ENCODE results near the gene XCR1. TPM values are rescaled to one million over a fixed set of nuclear protein-coding genes. Genes with fewer than 3 reads are reported as not detected.

Gene XCR1
- total and polyA plus RNA-seq, 2 donors (not counting 3 experiments of a cell fraction or from before 2014, with no cell fraction given): not detected

DNA sequence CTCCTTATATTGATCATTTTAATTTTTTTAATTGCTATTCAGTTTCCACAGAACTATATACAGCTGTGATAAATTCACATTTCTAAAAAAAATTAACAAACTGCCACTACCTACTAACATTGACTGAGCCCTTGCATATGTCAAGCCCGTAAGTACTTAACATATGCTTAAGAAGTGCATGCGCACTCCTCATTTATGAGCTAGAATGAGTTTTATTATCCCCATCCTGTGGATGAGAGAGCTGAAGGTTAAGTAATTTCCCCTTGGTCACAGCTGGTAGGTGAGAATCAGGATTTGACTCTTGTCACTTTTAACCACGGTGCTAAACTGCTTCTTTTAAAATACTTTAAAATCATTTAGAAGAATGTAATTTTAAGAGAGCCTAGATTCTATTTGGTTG lies 58.2 kb downstream of the XCR1 start:
- Histone ChIP-seq H3K36me3 (ENCODE audit: control insufficient read depth in 2 of 2, extremely low read depth in 1 of 2, insufficient read depth in 2 of 2, low read length in 2 of 2) (peaks cover 6 to 50% of the 10 kb centered on the region in 2 experiments), H3K4me3 (replicated peaks in 1 of 3; ENCODE audit: insufficient read depth in 1 of 3, low read depth in 1 of 3, low read length in 3 of 3) (no peak overlapping the region), H3K27me3 (ENCODE audit: control insufficient read depth in 2 of 2, insufficient read depth in 2 of 2, low read length in 2 of 2) (no peaks in the 10 kb centered on the region), H3K9me3 (replicated peaks; ENCODE audit: control insufficient read depth, insufficient read depth, low read length) (no peaks in the 10 kb centered on the region), H3K4me2 (ENCODE audit: insufficient read depth, low read length) (no peak overlapping the region), H3K9ac (replicated peaks; ENCODE audit: extremely low read depth, insufficient read depth, low read length) (no peak overlapping the region), H3K79me2 (ENCODE audit: control insufficient read depth, insufficient read depth, low read length) (no peaks in the 10 kb centered on the region), H3K9me1 (replicated peaks; ENCODE audit: control insufficient read depth, extremely low read depth, insufficient read depth, low read length) (no peaks in the 10 kb centered on the region), H3K4me1 (ENCODE audit: control insufficient read depth, extremely low read depth, insufficient read depth, low read length) (no peaks in the 10 kb centered on the region), H3K27ac (ENCODE audit: insufficient read depth, low read depth, low read length) (no peak overlapping the region), H2AFZ (ENCODE audit: low read depth, low read length) (no peak overlapping the region), H4K20me1 (replicated peaks; ENCODE audit: control insufficient read depth, extremely low read depth, insufficient read depth, low read length) (no peaks in the 10 kb centered on the region)
- POLR2A ChIA-PET: no interaction called here
- DNase-seq (ENCODE audit: low read depth, low spot score) (no peak), FAIRE-seq (no peak)
- TF ChIP-seq POLR2AphosphoS5 (IDR thresholded peaks at IDR 0.05; ENCODE audit: insufficient read depth, low read depth, low read length) (no peak), GATA2 (IDR thresholded peaks at IDR 0.05; ENCODE audit: insufficient read depth, insufficient read length, low read depth, low read length) (no peak), FOS (IDR thresholded peaks at IDR 0.05; ENCODE audit: borderline replicate concordance, insufficient read depth, low read length) (no peak), EZH2 (IDR thresholded peaks at IDR 0.05; ENCODE audit: borderline replicate concordance, low read depth, low read length, severe bottlenecking) (no peak), CTCF (IDR thresholded peaks at IDR 0.05; ENCODE audit: extremely low read depth in 1 of 2, insufficient read depth in 1 of 2, low read depth in 1 of 2, low read length in 2 of 2) (no peak), POLR2A (IDR thresholded peaks at IDR 0.05; ENCODE audit: low read depth, low read length) (no peak), JUN (IDR thresholded peaks at IDR 0.05; ENCODE audit: borderline replicate concordance, insufficient read depth, insufficient read length, low read depth) (no peak), MYC (IDR thresholded peaks at IDR 0.05; ENCODE audit: low read depth, low read length) (no peak)
- TF ChIP-seq, protein P1, sequence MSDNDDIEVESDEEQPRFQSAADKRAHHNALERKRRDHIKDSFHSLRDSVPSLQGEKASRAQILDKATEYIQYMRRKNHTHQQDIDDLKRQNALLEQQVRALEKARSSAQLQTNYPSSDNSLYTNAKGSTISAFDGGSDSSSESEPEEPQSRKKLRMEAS (IDR thresholded peaks at IDR 0.05; ENCODE audit: insufficient read depth, insufficient read length): no peak
- CTCF ChIA-PET: interaction anchor here (1.0 to 3.5 kb wide), 4 partner anchors 22 to 110 kb away, joined by 3 to 16 read pairs (median 4); no protein-coding TSS in a partner anchor
- dilution Hi-C loops (cut with MboI; ENCODE audit: extremely low pct_ligation_motif_present, low sequenced_read_pairs) (no loop called here), intact Hi-C loops (cut with micrococcal nuclease) (no loop called here)
- BruUV-seq (replicated peaks): no TSS peak
